ENCODE measurements around the gene DLG2. TPM values are rescaled to one million over a fixed set of nuclear protein-coding genes. Genes with fewer than 3 reads are reported as not detected.

The DLG2 gene
- total and polyA plus RNA-seq, 9 donors, result 2.5 to 20.7 (median 12.0) TPM

GRCh38 chr11:83933008-83933407, 1694.1 kb downstream of the DLG2 start:
- Histone ChIP-seq H3K27ac (no peak overlapping the region), H3K27me3 (no peaks in the 10 kb centered on the region), H3K9me3 (no peaks in the 10 kb centered on the region), H3K36me3 (no peaks in the 10 kb centered on the region), H3K4me3 (no peak overlapping the region), H3K4me1 (ENCODE audit: insufficient read depth) (no peaks in the 10 kb centered on the region)
- intact Hi-C loops (cut with DNase I), result no loop called here
- no peak for DNase-seq
- TF ChIP-seq POLR2A (IDR thresholded peaks at IDR 0.05) (no peak), EP300 (IDR thresholded peaks at IDR 0.05) (no peak), CTCF (IDR thresholded peaks at IDR 0.05) (no peak)
- 87 to 93% (median 87%) methylated on average over 3 of the region's 3 CpGs for WGBS, 3 donors

- Histone ChIP-seq H3K27ac (no peak overlapping the region), H3K4me1 (ENCODE audit: insufficient read depth) (no peaks in the 10 kb centered on the region), H3K27me3 (no peaks in the 10 kb centered on the region), H3K36me3 (no peaks in the 10 kb centered on the region), H3K9me3 (no peaks in the 10 kb centered on the region), H3K4me3 (no peak overlapping the region)
- WGBS, 3 donors, result 96 to 100% (median 100%) methylated on average over 1 of the region's 1 CpG
- TF ChIP-seq EP300 (IDR thresholded peaks at IDR 0.05) (no peak), POLR2A (IDR thresholded peaks at IDR 0.05) (no peak), CTCF (IDR thresholded peaks at IDR 0.05) (no peak)
- DNase-seq, result no peak
- intact Hi-C loops (cut with DNase I), result no loop called here
Observed at GRCh38 chr11:83927422-83927821, 1699.7 kb downstream of the DLG2 start.

- WGBS, 3 donors, result 91 to 97% (median 95%) methylated on average over 6 of the region's 6 CpGs
- Histone ChIP-seq H3K27me3 (no peaks in the 10 kb centered on the region), H3K36me3 (no peaks in the 10 kb centered on the region), H3K27ac (no peak overlapping the region), H3K9me3 (no peaks in the 10 kb centered on the region), H3K4me1 (ENCODE audit: insufficient read depth) (no peaks in the 10 kb centered on the region), H3K4me3 (no peak overlapping the region)
- no peak for TF ChIP-seq CTCF (IDR thresholded peaks at IDR 0.05)
- no peak for TF ChIP-seq POLR2A (IDR thresholded peaks at IDR 0.05)
- no peak for TF ChIP-seq EP300 (IDR thresholded peaks at IDR 0.05)
- intact Hi-C loops (cut with DNase I), result no loop called here
- DNase-seq, result no peak
Observed at GRCh38 chr11:83924795-83925542, 1702.2 kb downstream of the DLG2 start.

- WGBS, 3 donors, result 53 to 68% (median 64%) methylated on average over 1 of the region's 1 CpG
- Histone ChIP-seq H3K4me1 (ENCODE audit: insufficient read depth) (no peaks in the 10 kb centered on the region), H3K27me3 (no peaks in the 10 kb centered on the region), H3K36me3 (no peaks in the 10 kb centered on the region), H3K4me3 (no peak overlapping the region), H3K9me3 (no peaks in the 10 kb centered on the region), H3K27ac (no peak overlapping the region)
- TF ChIP-seq POLR2A (IDR thresholded peaks at IDR 0.05) (no peak), EP300 (IDR thresholded peaks at IDR 0.05) (no peak), CTCF (IDR thresholded peaks at IDR 0.05) (no peak)
- intact Hi-C loops (cut with DNase I), result no loop called here
- no peak for DNase-seq
Observed at GRCh38 chr11:83923961-83924360, 1703.2 kb downstream of the DLG2 start.

All from ovary (tissue), 9 donors.